SK-N-SH treated with all-trans-retinoic acid at 6 μM for 48 hours (cell line): ENCODE data around the gene TRAF7.

ENCODE experiments used
- ATAC-seq: fragments of 200-7000 bp; cut with Tn5 transposase; 3 replicates; pipeline ENCODE4 v1.9.1; 2020; ENCODE audit warnings: mild to moderate bottlenecking, moderate library complexity
- ARNTL ChIP-seq: fragments of 450-650 bp; formaldehyde crosslinking; IDR thresholded peaks from 2 replicates; pipeline ENCODE4 v1.5.0; 2020; ENCODE audit warnings: low read depth, mild to moderate bottlenecking, moderate library complexity, borderline replicate concordance
- BACH2 ChIP-seq: fragments of 250-450 bp; sonication (Bioruptor Pico); IDR thresholded peaks from 2 replicates; pipeline ENCODE4 v1.9.0; 2021; ENCODE audit warnings: mild to moderate bottlenecking, borderline replicate concordance
- CSDC2 ChIP-seq: fragments of 250-450 bp; sonication (Bioruptor Pico); IDR thresholded peaks from 2 replicates; pipeline ENCODE4 v1.5.0; 2020; ENCODE audit warnings: mild to moderate bottlenecking, moderate library complexity
- CSRNP3 ChIP-seq: fragments of 250-450 bp; sonication (Bioruptor Pico); IDR thresholded peaks from 2 replicates; pipeline ENCODE4 v1.5.1; 2021; ENCODE audit warnings: mild to moderate bottlenecking, moderate library complexity
- GLIS3 ChIP-seq: fragments of 250-450 bp; sonication (Bioruptor Pico); IDR thresholded peaks from 2 replicates; pipeline ENCODE4 v1.5.0; 2020; ENCODE audit warnings: mild to moderate bottlenecking, moderate library complexity
- ISL1 ChIP-seq: fragments of 250-450 bp; sonication (Bioruptor Pico); IDR thresholded peaks from 2 replicates; pipeline ENCODE4 v2.1.2; 2022; ENCODE audit warnings: mild to moderate bottlenecking, moderate library complexity
- OSR1 ChIP-seq: fragments of 250-450 bp; sonication (Bioruptor Pico); IDR thresholded peaks from 2 replicates; pipeline ENCODE4 v1.8.0; 2022; ENCODE audit warnings: moderate library complexity, mild to moderate bottlenecking, inconsistent platforms
- PPARA ChIP-seq: fragments of 250-450 bp; sonication (Bioruptor Pico); IDR thresholded peaks from 2 replicates; pipeline ENCODE4 v1.5.0; 2020; ENCODE audit warnings: mild to moderate bottlenecking, borderline replicate concordance
- RARB ChIP-seq: fragments of 250-450 bp; sonication (Bioruptor Pico); IDR thresholded peaks from 2 replicates; pipeline ENCODE4 v1.8.0; 2021; ENCODE audit warnings: mild to moderate bottlenecking, moderate library complexity
- SNAI2 ChIP-seq: fragments of 250-450 bp; sonication (Bioruptor Pico); IDR thresholded peaks from 2 replicates; pipeline ENCODE4 v1.5.0; 2020; ENCODE audit warnings: mild to moderate bottlenecking, moderate library complexity
- TSHZ2 ChIP-seq: fragments of 250-450 bp; sonication (Bioruptor Pico); IDR thresholded peaks from 2 replicates; pipeline ENCODE4 v1.5.0; 2020; ENCODE audit warnings: mild to moderate bottlenecking, moderate library complexity
- ZC3H10 ChIP-seq: fragments of 250-450 bp; sonication (Bioruptor Pico); IDR thresholded peaks from 2 replicates; pipeline ENCODE4 v1.5.1; 2021; ENCODE audit warnings: mild to moderate bottlenecking, moderate library complexity
- ZFP3 ChIP-seq: fragments of 250-450 bp; sonication (Bioruptor Pico); IDR thresholded peaks from 2 replicates; pipeline ENCODE4 v1.5.0; 2020; ENCODE audit warnings: mild to moderate bottlenecking, moderate library complexity
- ZFP30 ChIP-seq: fragments of 450-650 bp; formaldehyde crosslinking; IDR thresholded peaks from 2 replicates; pipeline ENCODE4 v1.5.0; 2022; ENCODE audit warnings: mild to moderate bottlenecking, moderate library complexity
- ZNF565 ChIP-seq: fragments of 450-650 bp; formaldehyde crosslinking; conservative IDR thresholded peaks from 2 replicates; pipeline ENCODE4 v1.5.0; 2020; ENCODE audit warnings: low read depth, mild to moderate bottlenecking, moderate library complexity
- ZNF70 ChIP-seq: fragments of 450-650 bp; formaldehyde crosslinking; IDR thresholded peaks from 2 replicates; pipeline ENCODE4 v1.5.0; 2020; ENCODE audit warnings: mild to moderate bottlenecking, moderate library complexity
- ZNF8 ChIP-seq: fragments of 450-650 bp; formaldehyde crosslinking; IDR thresholded peaks from 2 replicates; pipeline ENCODE4 v1.5.0; 2020; ENCODE audit warnings: mild to moderate bottlenecking, moderate library complexity
- TF ChIP-seq, protein P1 (sequence below): fragments of 250-450 bp; sonication (Bioruptor Pico); IDR thresholded peaks from 2 replicates; pipeline ENCODE4 v1.5.1; 2020; ENCODE audit warnings: low read depth, mild to moderate bottlenecking, moderate library complexity
- TF ChIP-seq, protein P2 (sequence below): fragments of 250-450 bp; sonication (Bioruptor Pico); IDR thresholded peaks from 2 replicates; pipeline ENCODE4 v1.8.0; 2021; ENCODE audit warnings: low read depth, mild to moderate bottlenecking, moderate library complexity, borderline replicate concordance

Gene TRAF7

GRCh38 chr16:2214719-2214968 lies 59.1 kb downstream of the TRAF7 start, which contains the start of gene PGP:
TSS of gene PGP (minus strand) at chr16:2214840. CDS start at chr16:2214777, 63 bp downstream.
- peak; percentile 78; the same call in 2 of the 3 replicates for ATAC-seq
- TF ChIP-seq OSR1 (CRISPR knock-in tag), result no peak
- TF ChIP-seq ZNF565 (CRISPR knock-in tag), result peak; percentile 98
- peak; percentile 85 for TF ChIP-seq ZFP3
- TF ChIP-seq CSDC2 (CRISPR knock-in tag), result peak; percentile 99
- TF ChIP-seq SNAI2 (CRISPR knock-in tag), result peak; percentile 99
- TF ChIP-seq GLIS3 (CRISPR knock-in tag), result 0 out of 2 replicates have a peak, but pooled peaks have one; percentile 33
- peak; percentile 80; the same call in 1 of the 2 replicates for TF ChIP-seq ZFP30 (CRISPR knock-in tag)
- TF ChIP-seq BACH2 (CRISPR knock-in tag), result peak; percentile 98
- TF ChIP-seq ARNTL (CRISPR knock-in tag), result peak; percentile 94; the same call in 1 of the 2 replicates
- no peak for TF ChIP-seq ZNF8 (CRISPR knock-in tag)
- TF ChIP-seq TSHZ2 (CRISPR knock-in tag), result peak; percentile 100
- no peak for TF ChIP-seq CSRNP3 (CRISPR knock-in tag)

GRCh38 chr16:2216330-2216729 lies 60.7 kb downstream of the TRAF7 start:
- no peak for ATAC-seq
- TF ChIP-seq PPARA (CRISPR knock-in tag) (no peak), ARNTL (CRISPR knock-in tag) (no peak), ISL1 (CRISPR knock-in tag) (no peak), ZNF70 (CRISPR knock-in tag) (no peak), ZC3H10 (CRISPR knock-in tag) (no peak), GLIS3 (CRISPR knock-in tag) (no peak), RARB (CRISPR knock-in tag) (no peak)
- TF ChIP-seq, protein P1, sequence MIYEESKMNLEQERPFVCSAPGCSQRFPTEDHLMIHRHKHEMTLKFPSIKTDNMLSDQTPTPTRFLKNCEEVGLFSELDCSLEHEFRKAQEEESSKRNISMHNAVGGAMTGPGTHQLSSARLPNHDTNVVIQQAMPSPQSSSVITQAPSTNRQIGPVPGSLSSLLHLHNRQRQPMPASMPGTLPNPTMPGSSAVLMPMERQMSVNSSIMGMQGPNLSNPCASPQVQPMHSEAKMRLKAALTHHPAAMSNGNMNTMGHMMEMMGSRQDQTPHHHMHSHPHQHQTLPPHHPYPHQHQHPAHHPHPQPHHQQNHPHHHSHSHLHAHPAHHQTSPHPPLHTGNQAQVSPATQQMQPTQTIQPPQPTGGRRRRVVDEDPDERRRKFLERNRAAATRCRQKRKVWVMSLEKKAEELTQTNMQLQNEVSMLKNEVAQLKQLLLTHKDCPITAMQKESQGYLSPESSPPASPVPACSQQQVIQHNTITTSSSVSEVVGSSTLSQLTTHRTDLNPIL (CRISPR knock-in tag), result no peak

- ATAC-seq, result peak; percentile 97
- TF ChIP-seq PPARA (CRISPR knock-in tag) (no peak), OSR1 (CRISPR knock-in tag) (no peak), ZFP30 (CRISPR knock-in tag) (no peak), ISL1 (CRISPR knock-in tag) (no peak), SNAI2 (CRISPR knock-in tag) (no peak), TSHZ2 (CRISPR knock-in tag) (no peak), ZNF8 (CRISPR knock-in tag) (no peak), RARB (CRISPR knock-in tag) (no peak), ZC3H10 (CRISPR knock-in tag) (no peak), ARNTL (CRISPR knock-in tag) (no peak), ZFP3 (no peak), ZNF70 (CRISPR knock-in tag) (no peak), GLIS3 (CRISPR knock-in tag) (no peak)
- TF ChIP-seq, protein P2, sequence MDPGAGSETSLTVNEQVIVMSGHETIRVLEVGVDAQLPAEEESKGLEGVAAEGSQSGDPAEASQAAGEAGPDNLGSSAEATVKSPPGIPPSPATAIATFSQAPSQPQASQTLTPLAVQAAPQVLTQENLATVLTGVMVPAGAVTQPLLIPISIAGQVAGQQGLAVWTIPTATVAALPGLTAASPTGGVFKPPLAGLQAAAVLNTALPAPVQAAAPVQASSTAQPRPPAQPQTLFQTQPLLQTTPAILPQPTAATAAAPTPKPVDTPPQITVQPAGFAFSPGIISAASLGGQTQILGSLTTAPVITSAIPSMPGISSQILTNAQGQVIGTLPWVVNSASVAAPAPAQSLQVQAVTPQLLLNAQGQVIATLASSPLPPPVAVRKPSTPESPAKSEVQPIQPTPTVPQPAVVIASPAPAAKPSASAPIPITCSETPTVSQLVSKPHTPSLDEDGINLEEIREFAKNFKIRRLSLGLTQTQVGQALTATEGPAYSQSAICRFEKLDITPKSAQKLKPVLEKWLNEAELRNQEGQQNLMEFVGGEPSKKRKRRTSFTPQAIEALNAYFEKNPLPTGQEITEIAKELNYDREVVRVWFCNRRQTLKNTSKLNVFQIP, result no peak
- TF ChIP-seq, protein P1 (CRISPR knock-in tag), result no peak
Observed at GRCh38 chr16:2223221-2223941, 67.8 kb downstream of the TRAF7 start, which contains the start of gene E4F1. TSS of gene E4F1 (plus strand) at chr16:2223591. CDS start at chr16:2223614, 23 bp downstream.
